T-helper 17 cell (primary cell): ENCODE data around the gene PPP1R15B. TPM values are rescaled to one million over a fixed set of nuclear protein-coding genes. Genes with fewer than 3 reads are reported as not detected.

Experiments
- ATAC-seq: fragments of 150-1000 bp; cut with Tn5 transposase; 2 replicates; pipeline ENCODE4 v1.10.0; 2021; ENCODE audit warnings: mild to moderate bottlenecking, moderate library complexity
- DNase-seq, 3 donors: peaks; one replicate each; pipeline versions ENCODE4 v3.0.0 to v3.0.0-alpha.2; 2020 to 2021
- H3K9me3 ChIP-seq: one replicate; pipeline ENCODE4 v1.7.0; 2013; ENCODE audit warnings: low read length, mild to moderate bottlenecking; ENCODE audit not compliant: control insufficient read depth, poor library complexity, severe bottlenecking
- H3K27ac Mint-ChIP-seq: one replicate; pipeline ENCODE4 v1.8.0; 2022; ENCODE audit warnings: mild to moderate bottlenecking, moderate library complexity, mixed read lengths
- H3K27me3 Mint-ChIP-seq: one replicate; pipeline ENCODE4 v1.8.0; 2022; ENCODE audit warnings: mixed read lengths
- H3K36me3 Mint-ChIP-seq: one replicate; pipeline ENCODE4 v1.8.0; 2022; ENCODE audit warnings: low read depth, mixed read lengths
- H3K4me1 Mint-ChIP-seq: one replicate; pipeline ENCODE4 v1.8.0; 2022; ENCODE audit warnings: mild to moderate bottlenecking, mixed read lengths
- H3K4me3 Mint-ChIP-seq: one replicate; pipeline ENCODE4 v1.8.0; 2022; ENCODE audit warnings: mild to moderate bottlenecking, moderate library complexity, mixed read lengths
- total RNA-seq, 4 donors: library from RNA in 2 of 4; stranded (reverse) in 2 of 4; gene quantifications; one replicate each; pipeline ENCODE4 v1.2.3 and lab custom pipeline; 2022 to 2026

The PPP1R15B gene
- total RNA-seq, 2 donors from 2014 or later = 207 to 266 TPM

GRCh38 chr1:204359474-204360255 lies 52.0 kb downstream of the PPP1R15B start, which contains the start of gene PLEKHA6:
Gene PLEKHA6, minus strand, starts transcription at chr1:204359929. Its CDS starts 86,202 bp downstream, at chr1:204273727.
- no peaks in the 10 kb centered on the region for H3K9me3 ChIP-seq
- no peak within 1 kb of the TSS for H3K4me3 Mint-ChIP-seq
- H3K27ac Mint-ChIP-seq = no peak within 1 kb of the TSS
- ATAC-seq = no peak
- H3K4me1 Mint-ChIP-seq = peaks cover 6% of the 10 kb centered on the region
- DNase-seq = no peak
- H3K27me3 Mint-ChIP-seq = peaks cover 21% of the 10 kb centered on the region
- H3K36me3 Mint-ChIP-seq = no peaks in the 10 kb centered on the region

- no peak overlapping the region for H3K27ac Mint-ChIP-seq
- H3K36me3 Mint-ChIP-seq = no peaks in the 10 kb centered on the region
- DNase-seq (no peak), ATAC-seq (no peak)
- H3K4me3 Mint-ChIP-seq = no peak overlapping the region
- no peaks in the 10 kb centered on the region for H3K9me3 ChIP-seq
- peaks cover 6% of the 10 kb centered on the region for H3K4me1 Mint-ChIP-seq
- H3K27me3 Mint-ChIP-seq = peaks cover 26% of the 10 kb centered on the region
These were observed 52.5 kb downstream of the PPP1R15B start for GRCh38 chr1:204359131-204359473.

GRCh38 chr1:204358605-204359004 lies 53.0 kb downstream of the PPP1R15B start:
- H3K9me3 ChIP-seq = no peaks in the 10 kb centered on the region
- H3K4me1 Mint-ChIP-seq = peaks cover 1% of the 10 kb centered on the region
- H3K27me3 Mint-ChIP-seq = peaks cover 26% of the 10 kb centered on the region
- no peak overlapping the region for H3K4me3 Mint-ChIP-seq
- no peak for DNase-seq
- H3K27ac Mint-ChIP-seq = no peak overlapping the region
- ATAC-seq = no peak
- H3K36me3 Mint-ChIP-seq = no peaks in the 10 kb centered on the region

- no peak for DNase-seq
These were observed 53.8 kb downstream of the PPP1R15B start for GRCh38 chr1:204357551-204358490.

GRCh38 chr1:204356997-204357396 lies 54.6 kb downstream of the PPP1R15B start:
- H3K36me3 Mint-ChIP-seq = no peaks in the 10 kb centered on the region
- no peak overlapping the region for H3K4me3 Mint-ChIP-seq
- H3K27ac Mint-ChIP-seq = no peak overlapping the region
- H3K27me3 Mint-ChIP-seq = peaks cover 26% of the 10 kb centered on the region
- H3K9me3 ChIP-seq = no peaks in the 10 kb centered on the region
- ATAC-seq = no peak
- no peak for DNase-seq
- H3K4me1 Mint-ChIP-seq = no peaks in the 10 kb centered on the region

More at GRCh38 chr1:204357551-204358490, 53.8 kb downstream of the PPP1R15B start:
- no peak overlapping the region for H3K4me3 Mint-ChIP-seq
- H3K27me3 Mint-ChIP-seq = peaks cover 26% of the 10 kb centered on the region
- ATAC-seq = peak; percentile 27
- no peaks in the 10 kb centered on the region for H3K4me1 Mint-ChIP-seq
- no peak overlapping the region for H3K27ac Mint-ChIP-seq
- H3K36me3 Mint-ChIP-seq = no peaks in the 10 kb centered on the region
- no peaks in the 10 kb centered on the region for H3K9me3 ChIP-seq

- Mint-ChIP-seq H3K36me3 (no peaks in the 10 kb centered on the region), H3K27ac (no peak overlapping the region), H3K4me3 (no peak overlapping the region), H3K27me3 (peaks cover 26% of the 10 kb centered on the region), H3K4me1 (no peaks in the 10 kb centered on the region)
- ATAC-seq (no peak), DNase-seq (no peak)
- H3K9me3 ChIP-seq = no peaks in the 10 kb centered on the region
These were observed 55.7 kb downstream of the PPP1R15B start for GRCh38 chr1:204355913-204356312.

- Mint-ChIP-seq H3K27ac (no peak overlapping the region), H3K36me3 (no peaks in the 10 kb centered on the region), H3K27me3 (peaks cover 26% of the 10 kb centered on the region), H3K4me3 (no peak overlapping the region), H3K4me1 (no peaks in the 10 kb centered on the region)
- ATAC-seq = no peak
- H3K9me3 ChIP-seq = no peaks in the 10 kb centered on the region
- DNase-seq = no peak
These were observed 57.0 kb downstream of the PPP1R15B start for GRCh38 chr1:204354579-204354978.

Other genes with a start within 250 kb of the PPP1R15B start
- not detected for gene REN, start 245.5 kb downstream of the PPP1R15B start, total RNA-seq
- under 1 TPM in 1 of 2 donors, not detected in 1; 0.50 TPM for gene KISS1, start 215.3 kb downstream of the PPP1R15B start, total RNA-seq
- under 1 TPM in 1 of 2 donors, not detected in 1; 0.45 TPM for gene GOLT1A, start 197.8 kb downstream of the PPP1R15B start, total RNA-seq
- gene PLEKHA6, start 51.9 kb downstream of the PPP1R15B start, total RNA-seq = under 1 TPM; 0.47 to 0.50 TPM
- gene PIK3C2B, start 83.0 kb upstream of the PPP1R15B start, total RNA-seq = 10 to 100 TPM; 35.7 to 51.9 TPM
- 100 to 1,000 TPM; 205 to 225 TPM for gene MDM4, start 104.6 kb upstream of the PPP1R15B start, total RNA-seq